ENCODE measurements around the gene COL28A1. TPM values are rescaled to one million over a fixed set of nuclear protein-coding genes. Genes with fewer than 3 reads are reported as not detected.

COL28A1 gene
- total RNA-seq, 1 experiment from 2014 or later: 2.2 TPM

- no peaks in the 10 kb centered on the region for H4K20me1 ChIP-seq (ENCODE audit: insufficient read depth)
- CTCF ChIA-PET: no interaction called here
- TF ChIP-seq EZH2 (IDR thresholded peaks at IDR 0.05; ENCODE audit: low read depth) (no peak), CTCF (conservative IDR thresholded peaks at IDR 0.05) (no peak)
- H3K27me3 ChIP-seq (ENCODE audit: insufficient read depth, low read depth): no peaks in the 10 kb centered on the region
- BruUV-seq (replicated peaks): no TSS peak
- no peak for DNase-seq
- POLR2A ChIA-PET (ENCODE audit: unreplicated experiment): no interaction called here
- H2AFZ ChIP-seq: no peak overlapping the region
- no peaks in the 10 kb centered on the region for H3K4me1 ChIP-seq (replicated peaks; ENCODE audit: insufficient read depth)
- H3F3A ChIP-seq (ENCODE audit: insufficient read depth, low read depth): no peaks in the 10 kb centered on the region
- no peak overlapping the region for H3K27ac ChIP-seq
- intact Hi-C loops (cut with micrococcal nuclease; ENCODE audit: unreplicated experiment): no loop called here
- peaks cover 23% of the 10 kb centered on the region for H3K79me2 ChIP-seq (ENCODE audit: low read depth)
- H3K4me3 ChIP-seq: no peak overlapping the region
- no peaks in the 10 kb centered on the region for H3K9me3 ChIP-seq (ENCODE audit: insufficient read depth, low read depth)
- peaks cover 32% of the 10 kb centered on the region; the same call in 1 of the 2 replicates for H3K36me3 ChIP-seq (ENCODE audit: low read depth)
- no peaks in the 10 kb centered on the region for H3K9me2 ChIP-seq (ENCODE audit: insufficient read depth)
- no peak overlapping the region for H3K4me2 ChIP-seq
These were observed 42.2 kb upstream of the COL28A1 start for GRCh38 chr7:7577888-7578287.

- BruUV-seq (replicated peaks): no TSS peak
- Histone ChIP-seq H3K27ac (no peak overlapping the region), H3K9me2 (ENCODE audit: insufficient read depth) (no peaks in the 10 kb centered on the region), H3F3A (ENCODE audit: insufficient read depth, low read depth) (no peaks in the 10 kb centered on the region), H3K79me2 (ENCODE audit: low read depth) (peaks cover 38% of the 10 kb centered on the region), H3K36me3 (ENCODE audit: low read depth) (peaks cover 43% of the 10 kb centered on the region; the same call in 1 of the 2 replicates), H4K20me1 (ENCODE audit: insufficient read depth) (no peaks in the 10 kb centered on the region), H3K27me3 (ENCODE audit: insufficient read depth, low read depth) (no peaks in the 10 kb centered on the region), H3K4me3 (no peak overlapping the region), H2AFZ (no peak overlapping the region), H3K4me1 (replicated peaks; ENCODE audit: insufficient read depth) (no peaks in the 10 kb centered on the region), H3K9me3 (ENCODE audit: insufficient read depth, low read depth) (no peaks in the 10 kb centered on the region), H3K4me2 (no peak overlapping the region)
- CTCF ChIA-PET: no interaction called here
- intact Hi-C loops (cut with micrococcal nuclease; ENCODE audit: unreplicated experiment): no loop called here
- POLR2A ChIA-PET (ENCODE audit: unreplicated experiment): interaction anchor here (0.7 kb wide), 1 partner anchor 8 kb away, joined by 3 read pairs; no protein-coding TSS in a partner anchor
- TF ChIP-seq EZH2 (IDR thresholded peaks at IDR 0.05; ENCODE audit: low read depth) (no peak), CTCF (conservative IDR thresholded peaks at IDR 0.05) (no peak)
- no peak for DNase-seq
These were observed 40.7 kb upstream of the COL28A1 start for GRCh38 chr7:7576344-7576743.

GRCh38 chr7:7573701-7574100 lies 38.0 kb upstream of the COL28A1 start:
- Histone ChIP-seq H3K4me2 (no peak overlapping the region), H3K27ac (no peak overlapping the region), H3K4me3 (no peak overlapping the region), H3K79me2 (ENCODE audit: low read depth) (peaks cover 64% of the 10 kb centered on the region), H3K4me1 (replicated peaks; ENCODE audit: insufficient read depth) (peaks cover 12% of the 10 kb centered on the region), H4K20me1 (ENCODE audit: insufficient read depth) (0 out of 2 replicates have a peak, but pooled peaks cover under 1% of the 10 kb centered on the region), H2AFZ (no peak overlapping the region), H3K9me3 (ENCODE audit: insufficient read depth, low read depth) (no peaks in the 10 kb centered on the region), H3K36me3 (ENCODE audit: low read depth) (peaks cover 46% of the 10 kb centered on the region), H3K27me3 (ENCODE audit: insufficient read depth, low read depth) (no peaks in the 10 kb centered on the region), H3F3A (ENCODE audit: insufficient read depth, low read depth) (no peaks in the 10 kb centered on the region), H3K9me2 (ENCODE audit: insufficient read depth) (no peaks in the 10 kb centered on the region)
- no peak for DNase-seq
- POLR2A ChIA-PET (ENCODE audit: unreplicated experiment): no interaction called here
- CTCF ChIA-PET: no interaction called here
- TF ChIP-seq EZH2 (IDR thresholded peaks at IDR 0.05; ENCODE audit: low read depth): no peak
- intact Hi-C loops (cut with micrococcal nuclease; ENCODE audit: unreplicated experiment): no loop called here
- no TSS peak for BruUV-seq (replicated peaks)

- peaks cover 74% of the 10 kb centered on the region for H3K79me2 ChIP-seq (ENCODE audit: low read depth)
- TF ChIP-seq CTCF (conservative IDR thresholded peaks at IDR 0.05): no peak
- TF ChIP-seq EZH2 (IDR thresholded peaks at IDR 0.05; ENCODE audit: low read depth): no peak
These were observed 34.9 kb upstream of the COL28A1 start for GRCh38 chr7:7570584-7570983.

More at GRCh38 chr7:7570584-7570983, 34.9 kb upstream of the COL28A1 start:
- Histone ChIP-seq H3F3A (ENCODE audit: insufficient read depth, low read depth) (peaks cover 20% of the 10 kb centered on the region), H3K9me2 (ENCODE audit: insufficient read depth) (no peaks in the 10 kb centered on the region), H3K36me3 (ENCODE audit: low read depth) (peaks cover 41% of the 10 kb centered on the region), H3K27ac (no peak overlapping the region), H3K27me3 (ENCODE audit: insufficient read depth, low read depth) (no peaks in the 10 kb centered on the region), H2AFZ (no peak overlapping the region), H3K4me2 (no peak overlapping the region), H3K4me1 (replicated peaks; ENCODE audit: insufficient read depth) (peaks cover 30% of the 10 kb centered on the region), H3K4me3 (no peak overlapping the region), H3K9me3 (ENCODE audit: insufficient read depth, low read depth) (no peaks in the 10 kb centered on the region), H4K20me1 (ENCODE audit: insufficient read depth) (peaks cover 7% of the 10 kb centered on the region; the same call in 1 of the 2 replicates)
- no TSS peak for BruUV-seq (replicated peaks)
- intact Hi-C loops (cut with micrococcal nuclease; ENCODE audit: unreplicated experiment): no loop called here
- POLR2A ChIA-PET (ENCODE audit: unreplicated experiment): no interaction called here
- DNase-seq: no peak
- CTCF ChIA-PET: no interaction called here
